Right hindlimb (tissue), 1 donor: ENCODE measurements around the gene PTGER2.
A peak's percentile ranks its signal among the peaks of the same experiment; 100 is the strongest.

Source experiments
- DNase-seq: peaks from one replicate; pipeline ENCODE4 v3.0.0-alpha.2; 2018

PTGER2 gene

GRCh38 chr14:52342849-52343596 lies 28.9 kb downstream of the PTGER2 start:
- no peak for DNase-seq

GRCh38 chr14:52346778-52347177 lies 32.7 kb downstream of the PTGER2 start:
- no peak for DNase-seq

- no peak for DNase-seq
Observed at GRCh38 chr14:52348279-52348678, 34.2 kb downstream of the PTGER2 start.

GRCh38 chr14:52348776-52349175 lies 34.7 kb downstream of the PTGER2 start:
- no peak for DNase-seq

- DNase-seq = no peak
Observed at GRCh38 chr14:52349731-52350130, 35.6 kb downstream of the PTGER2 start.

- DNase-seq = no peak
Observed at GRCh38 chr14:52350445-52350844, 36.3 kb downstream of the PTGER2 start.

- DNase-seq = peak; percentile 44
Observed at GRCh38 chr14:52351233-52352060, 37.3 kb downstream of the PTGER2 start.

- no peak for DNase-seq
Observed at GRCh38 chr14:52352061-52352491, 38.0 kb downstream of the PTGER2 start.

- DNase-seq = no peak
Observed at GRCh38 chr14:52352569-52352968, 38.5 kb downstream of the PTGER2 start.

- no peak for DNase-seq
Observed at GRCh38 chr14:52354242-52354641, 40.1 kb downstream of the PTGER2 start.

GRCh38 chr14:52355016-52355431 lies 40.9 kb downstream of the PTGER2 start:
- no peak for DNase-seq

GRCh38 chr14:52355526-52355925 lies 41.4 kb downstream of the PTGER2 start:
- no peak for DNase-seq

- DNase-seq = no peak
Observed at GRCh38 chr14:52356025-52356424, 41.9 kb downstream of the PTGER2 start.

GRCh38 chr14:52360831-52361230 lies 46.7 kb downstream of the PTGER2 start:
- DNase-seq = no peak

GRCh38 chr14:52363041-52363704 lies 49.1 kb downstream of the PTGER2 start:
- no peak for DNase-seq

- DNase-seq = no peak
Observed at GRCh38 chr14:52363961-52364360, 49.8 kb downstream of the PTGER2 start.

- no peak for DNase-seq
Observed at GRCh38 chr14:52365071-52365470, 51.0 kb downstream of the PTGER2 start.

- DNase-seq = no peak
Observed at GRCh38 chr14:52366796-52367315, 52.7 kb downstream of the PTGER2 start.

GRCh38 chr14:52369305-52369801 lies 55.2 kb downstream of the PTGER2 start:
- DNase-seq = peak; percentile 41

GRCh38 chr14:52370406-52370935 lies 56.4 kb downstream of the PTGER2 start:
- DNase-seq = no peak

- DNase-seq = no peak
Observed at GRCh38 chr14:52377940-52378339, 63.8 kb downstream of the PTGER2 start.
